Uterus (tissue), 2 donors: ENCODE data around the gene SYT9.

Experiments used
- POLR2A ChIP-seq, 2 donors: fragments of 450-650 bp; IDR thresholded peaks; one replicate each; pipeline ENCODE4 v1.6.1; 2016; ENCODE audit warnings: antibody characterized with exemption in 2 of 2, mild to moderate bottlenecking in 1 of 2, moderate library complexity in 1 of 2
- TF ChIP-seq, protein P1 (sequence below), 4 experiments: fragments of 200-600 bp in 2 of 4; fragments of 450-650 bp in 2 of 4; sonication (generic) in 2 of 4; IDR thresholded peaks; one replicate each; pipeline ENCODE4 v1.5.1; 2016 to 2019; ENCODE audit warnings: antibody characterized with exemption in 4 of 4, mild to moderate bottlenecking in 2 of 4, moderate library complexity in 1 of 4

DNA sequence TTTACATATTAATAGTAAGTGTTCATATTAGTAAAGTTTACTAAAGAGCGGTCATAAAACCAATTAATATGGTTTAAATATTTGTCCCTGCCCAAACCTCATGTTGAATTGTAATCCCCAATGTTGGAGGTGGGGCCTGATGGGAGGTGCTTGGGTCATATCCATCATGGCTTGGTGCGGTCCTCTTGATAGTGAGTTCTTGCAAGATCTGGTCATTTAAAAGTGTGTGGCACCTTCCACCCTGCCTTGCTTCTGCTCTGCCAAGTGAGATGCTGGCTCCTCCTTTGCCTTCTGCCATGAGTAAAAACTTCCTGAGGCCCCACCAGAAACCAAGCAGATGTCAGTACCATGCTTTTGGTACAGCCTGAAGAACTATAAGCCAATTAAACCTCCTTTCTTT, 178.8 kb downstream of the SYT9 start:
- TF ChIP-seq, protein P1, sequence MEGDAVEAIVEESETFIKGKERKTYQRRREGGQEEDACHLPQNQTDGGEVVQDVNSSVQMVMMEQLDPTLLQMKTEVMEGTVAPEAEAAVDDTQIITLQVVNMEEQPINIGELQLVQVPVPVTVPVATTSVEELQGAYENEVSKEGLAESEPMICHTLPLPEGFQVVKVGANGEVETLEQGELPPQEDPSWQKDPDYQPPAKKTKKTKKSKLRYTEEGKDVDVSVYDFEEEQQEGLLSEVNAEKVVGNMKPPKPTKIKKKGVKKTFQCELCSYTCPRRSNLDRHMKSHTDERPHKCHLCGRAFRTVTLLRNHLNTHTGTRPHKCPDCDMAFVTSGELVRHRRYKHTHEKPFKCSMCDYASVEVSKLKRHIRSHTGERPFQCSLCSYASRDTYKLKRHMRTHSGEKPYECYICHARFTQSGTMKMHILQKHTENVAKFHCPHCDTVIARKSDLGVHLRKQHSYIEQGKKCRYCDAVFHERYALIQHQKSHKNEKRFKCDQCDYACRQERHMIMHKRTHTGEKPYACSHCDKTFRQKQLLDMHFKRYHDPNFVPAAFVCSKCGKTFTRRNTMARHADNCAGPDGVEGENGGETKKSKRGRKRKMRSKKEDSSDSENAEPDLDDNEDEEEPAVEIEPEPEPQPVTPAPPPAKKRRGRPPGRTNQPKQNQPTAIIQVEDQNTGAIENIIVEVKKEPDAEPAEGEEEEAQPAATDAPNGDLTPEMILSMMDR (IDR thresholded peaks at IDR 0.05): no peak
- TF ChIP-seq POLR2A (IDR thresholded peaks at IDR 0.05): no peak
